Kasumi-1 (cell line): Measurements from ENCODE around the gene PFDN6.

Experiments used
- DNase-seq, 2 experiments: peaks; one replicate each; lab custom pipeline; 2025; lab: John Stamatoyannopoulos, UW

Gene PFDN6

DNA sequence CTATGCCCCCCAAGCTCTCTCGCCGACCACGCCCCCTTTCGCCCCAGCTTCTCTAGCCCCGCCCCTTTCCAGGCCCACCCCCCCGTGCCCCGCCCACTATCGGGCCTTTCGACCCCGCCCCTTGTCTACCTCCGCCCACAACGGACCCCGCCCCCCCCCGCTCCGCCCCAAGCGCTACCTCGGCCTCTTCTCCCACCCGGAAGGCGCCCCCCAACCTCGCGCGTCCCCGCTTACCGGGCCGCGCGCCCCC lies 27.9 kb downstream of the PFDN6 start:
- DNase-seq, result peak; percentile 56

DNA sequence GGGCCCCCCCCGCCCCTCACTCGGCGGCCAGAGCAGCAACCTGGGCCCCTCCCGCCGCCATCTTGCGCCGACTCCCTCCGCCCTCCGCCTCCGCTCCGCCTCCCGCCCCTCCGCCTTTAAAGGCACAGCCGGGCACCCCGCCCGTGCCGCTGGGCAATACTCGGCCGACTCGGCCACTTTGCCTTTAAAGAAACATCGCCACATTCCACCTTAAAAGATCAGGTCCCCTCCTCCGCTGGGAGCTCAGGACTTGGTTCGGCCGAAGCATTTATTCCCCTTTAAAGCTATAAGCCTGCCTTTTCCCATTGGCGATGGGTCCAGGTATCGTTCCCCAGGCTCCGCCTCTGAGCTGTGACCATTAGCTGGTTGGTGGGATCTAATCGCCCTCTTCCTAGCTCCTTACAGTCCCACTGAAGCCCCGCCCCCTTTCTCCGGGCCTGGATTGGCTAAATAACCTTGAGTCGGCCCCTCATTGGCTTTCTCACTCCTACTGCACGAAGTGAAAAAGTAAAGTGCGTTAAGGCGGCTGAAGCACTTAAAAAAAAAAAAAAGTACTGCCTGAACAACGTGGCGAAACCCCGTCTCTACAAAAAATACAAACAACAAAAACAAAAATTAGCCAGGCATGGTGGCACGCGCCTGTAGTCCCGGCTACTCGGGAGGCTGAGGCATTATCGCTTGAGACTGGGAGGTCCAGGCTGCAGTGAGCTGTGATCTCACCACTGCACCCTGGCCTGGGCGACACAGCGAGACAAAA lies 28.4 kb downstream of the PFDN6 start, which contains the start of gene ZBTB22:
TSS of gene ZBTB22 (minus strand) at position 76 of the 757 bp plus-strand sequence. CDS start 828 bp downstream, outside the sequence.
- peak; percentile 95 to 98 for DNase-seq

DNA sequence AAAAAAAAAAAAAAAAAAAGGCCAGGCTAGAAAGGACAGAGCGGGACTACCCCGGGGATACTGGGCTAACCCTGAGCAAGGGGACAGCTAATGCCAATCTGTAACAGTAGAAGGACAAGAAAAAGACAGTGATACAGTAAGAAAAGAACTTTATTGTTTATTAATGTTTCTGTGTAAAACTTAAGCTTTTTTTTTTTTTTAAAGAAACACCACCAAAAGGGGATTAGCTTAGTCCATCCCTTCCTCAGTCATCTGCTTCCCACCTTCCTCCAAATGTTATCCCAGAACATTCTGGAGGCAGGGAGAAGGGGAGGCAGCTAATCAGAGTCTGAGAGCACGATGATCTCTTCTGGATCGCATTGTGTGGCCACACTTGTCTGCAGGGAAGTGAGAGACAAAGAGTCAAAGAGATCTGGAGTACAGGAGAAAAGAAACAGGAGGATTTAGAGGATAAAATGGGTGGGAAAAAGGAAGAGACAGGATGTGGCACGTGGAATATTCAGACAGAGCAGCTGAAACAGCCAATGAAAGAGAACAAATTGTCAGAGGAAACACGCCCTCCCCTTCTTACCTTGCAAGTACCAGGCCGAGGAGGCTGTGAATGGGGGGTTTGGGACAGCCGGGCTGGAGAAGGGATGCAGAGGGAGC lies 29.1 kb downstream of the PFDN6 start:
- no peak for DNase-seq

DNA sequence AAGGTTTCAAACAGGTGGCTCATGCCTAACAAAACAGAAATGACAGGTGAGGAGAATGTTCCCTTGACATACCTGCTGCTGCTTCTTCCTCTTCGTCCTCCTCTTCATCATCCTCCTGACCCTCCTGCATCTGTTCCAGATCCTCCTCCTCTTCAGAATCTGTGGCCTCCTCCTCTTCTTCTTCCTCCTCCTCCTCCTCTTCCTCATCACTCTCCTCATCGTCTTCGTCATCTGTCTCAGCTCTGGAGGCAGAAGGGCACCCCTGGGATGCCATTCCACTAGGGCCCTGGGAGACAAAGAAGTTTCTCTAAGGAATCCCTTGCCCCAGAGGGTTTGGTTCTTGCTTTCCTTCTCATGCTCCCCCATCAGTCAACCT lies 30.5 kb downstream of the PFDN6 start:
- DNase-seq, result no peak

DNA sequence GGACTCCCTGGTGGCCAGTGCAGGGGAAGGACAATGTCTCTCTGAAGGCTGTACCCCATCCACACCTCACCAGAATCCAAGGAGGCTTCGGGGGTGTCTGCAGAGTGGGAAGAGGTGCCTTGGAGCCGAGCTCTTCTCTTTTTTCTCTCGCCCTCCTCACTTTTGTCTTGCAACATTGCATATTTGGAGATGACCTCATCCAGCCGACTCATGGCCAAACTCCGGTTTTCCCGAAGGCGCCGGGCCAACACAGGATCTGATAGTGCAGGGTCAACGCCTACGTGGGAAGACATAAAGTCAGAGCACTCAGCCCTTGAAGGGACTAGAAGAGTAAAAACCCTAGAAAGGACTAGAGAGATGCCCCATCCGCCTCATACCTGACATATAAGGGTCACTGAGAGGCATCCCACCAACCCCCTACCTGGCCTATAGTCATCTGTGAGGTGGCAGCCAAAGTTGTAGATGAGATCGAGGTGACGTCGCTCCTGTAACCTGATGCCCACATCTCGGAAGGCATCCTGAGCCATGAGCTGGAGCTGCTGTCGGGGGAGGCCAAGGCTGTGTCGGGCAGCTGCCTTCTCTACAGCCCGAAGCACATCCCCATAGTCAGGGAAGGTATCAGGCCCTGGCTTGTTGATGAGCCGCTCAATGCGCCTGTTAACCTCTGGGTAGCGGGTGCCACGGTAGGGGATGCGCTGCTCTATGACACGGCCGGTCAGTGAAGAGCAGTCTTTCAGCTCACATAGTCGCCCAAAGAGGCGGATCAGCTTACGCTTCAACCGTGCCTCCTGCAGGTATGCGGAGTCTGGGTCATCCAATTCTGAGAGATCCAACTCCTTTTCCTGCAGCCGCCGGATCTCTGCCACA lies 31.1 kb downstream of the PFDN6 start:
- DNase-seq, result no peak

DNA sequence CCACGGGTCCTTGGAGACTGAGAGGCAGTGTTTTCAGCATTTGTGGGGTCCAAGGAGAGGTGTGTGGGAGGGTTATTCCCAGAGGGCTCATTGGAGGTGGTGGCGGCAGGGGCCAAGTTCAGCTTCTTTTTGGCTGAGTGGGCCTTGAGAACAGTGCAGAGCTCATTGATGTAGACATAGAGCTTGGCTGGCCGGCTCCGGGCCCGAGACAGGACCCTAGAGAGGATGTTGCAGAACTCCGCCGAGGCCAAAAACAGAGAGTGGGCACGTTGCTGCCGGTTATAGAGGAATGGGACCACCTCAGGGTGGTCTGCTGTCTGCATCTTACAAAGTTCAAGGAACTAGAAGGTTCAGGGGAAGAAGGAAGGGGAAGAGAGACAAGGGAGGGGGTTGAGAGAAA lies 31.8 kb downstream of the PFDN6 start:
- DNase-seq, result no peak

DNA sequence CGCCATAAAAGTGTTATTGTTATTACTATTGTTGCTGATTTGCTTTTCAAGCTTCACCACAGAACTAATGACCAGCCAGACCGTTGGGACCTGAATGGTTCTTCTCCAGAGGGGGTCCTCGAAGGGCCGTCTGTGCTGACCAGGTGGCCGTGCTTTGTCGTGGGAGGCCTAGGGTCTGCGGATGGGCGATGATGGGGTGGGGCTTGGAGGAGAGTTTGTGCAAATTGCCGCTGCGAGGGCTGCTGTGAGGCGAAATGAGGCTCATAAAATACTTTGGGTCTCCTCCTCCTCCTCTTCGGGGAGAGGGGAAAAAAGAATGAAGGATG lies 34.2 kb downstream of the PFDN6 start:
- DNase-seq, result no peak

DNA sequence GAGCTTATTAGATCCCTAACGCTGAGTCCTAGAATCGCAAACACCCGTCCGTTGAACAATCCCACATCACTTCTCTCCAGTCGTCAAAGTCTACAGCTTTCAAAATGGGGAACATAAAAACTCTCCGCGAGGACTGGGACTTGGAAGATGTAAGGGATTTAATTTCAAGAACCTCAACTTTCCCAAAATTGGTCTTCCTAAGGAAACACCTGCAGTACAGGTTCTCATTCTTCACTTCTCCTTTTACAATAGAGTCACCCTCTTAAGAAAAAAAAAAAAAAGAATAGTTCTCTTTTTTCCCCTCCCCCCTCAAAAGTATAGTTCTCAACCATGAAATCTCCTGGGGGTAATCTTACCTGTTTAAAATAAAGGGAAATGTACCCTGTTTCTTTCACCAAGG lies 34.7 kb downstream of the PFDN6 start:
- DNase-seq, result peak; percentile 9 to 28

DNA sequence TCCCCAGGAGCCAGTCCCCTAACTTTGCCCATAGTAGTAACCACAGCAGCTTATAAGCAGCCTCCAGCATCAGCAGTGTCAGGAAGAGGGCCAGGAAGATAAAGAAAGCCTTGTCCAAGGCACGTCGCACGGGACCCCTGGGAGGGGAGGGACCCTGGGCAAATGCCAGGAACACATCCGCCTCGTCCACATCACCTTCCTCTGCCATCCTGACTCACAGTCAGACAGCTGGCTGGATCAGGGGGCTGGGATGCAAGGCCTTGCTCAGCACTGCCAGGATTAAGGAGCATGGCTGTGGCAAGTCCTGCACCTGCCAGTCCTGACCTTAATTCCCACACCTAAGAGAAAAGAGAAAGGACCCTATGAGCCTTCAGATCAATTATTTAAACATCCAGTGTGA lies 39.7 kb downstream of the PFDN6 start:
- DNase-seq, result no peak

DNA sequence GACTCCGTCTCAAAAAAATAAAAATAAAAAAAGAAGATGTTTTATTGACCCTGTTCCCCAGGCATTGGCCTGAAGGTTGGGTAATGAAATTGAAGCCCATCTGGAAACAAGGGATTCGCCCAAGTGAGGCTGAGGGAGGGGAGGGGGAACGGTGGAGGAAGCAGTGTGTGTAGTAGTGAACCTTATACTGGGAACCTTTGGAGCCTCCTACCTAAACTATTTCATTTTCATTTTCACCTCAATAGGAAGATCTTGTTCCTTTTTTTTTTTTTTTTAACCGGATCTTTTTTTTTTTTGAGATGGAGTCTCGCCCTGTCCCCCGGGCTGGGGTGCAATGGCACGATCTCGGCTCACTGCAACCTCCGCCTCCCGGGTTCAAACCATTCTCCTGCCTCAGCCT lies 41.3 kb downstream of the PFDN6 start:
- DNase-seq, result no peak

DNA sequence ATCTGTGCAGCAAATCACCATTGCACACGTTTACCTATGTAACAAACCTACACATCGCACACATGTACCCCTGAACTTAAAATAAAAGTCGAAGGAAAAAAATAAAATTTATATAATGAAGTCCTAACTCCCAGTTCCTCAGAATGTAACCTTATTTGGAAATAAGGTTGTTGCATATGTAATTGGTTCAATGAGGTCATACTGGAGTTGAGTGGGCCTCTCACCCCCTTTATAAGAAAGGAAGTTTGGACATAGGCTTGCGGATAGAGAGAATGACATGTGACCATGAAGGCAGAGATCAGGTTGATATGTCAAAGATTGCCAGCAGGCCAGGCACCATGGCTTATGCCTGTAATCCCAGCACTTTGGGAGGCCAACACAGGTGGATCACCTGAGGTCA lies 44.3 kb downstream of the PFDN6 start:
- no peak for DNase-seq

DNA sequence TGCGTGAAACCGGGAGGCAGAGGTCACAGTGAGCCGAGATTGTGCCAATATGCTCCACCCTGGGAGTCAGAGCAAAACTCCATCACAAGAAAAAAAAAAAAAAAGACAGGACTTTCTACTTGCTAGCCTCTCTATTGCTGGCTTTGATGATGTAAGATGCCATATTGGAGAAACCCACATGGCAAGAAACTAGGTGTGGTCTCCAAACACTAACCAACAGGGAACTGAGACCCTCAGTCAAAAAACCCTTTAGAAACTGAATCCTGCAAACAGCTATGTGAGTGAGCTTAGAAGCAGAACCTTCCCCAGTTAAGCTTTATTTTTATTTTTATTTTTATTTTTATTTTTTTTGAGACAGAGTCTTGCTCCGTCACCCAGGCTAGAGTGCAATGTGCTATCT lies 46.5 kb downstream of the PFDN6 start:
- DNase-seq, result no peak

DNA sequence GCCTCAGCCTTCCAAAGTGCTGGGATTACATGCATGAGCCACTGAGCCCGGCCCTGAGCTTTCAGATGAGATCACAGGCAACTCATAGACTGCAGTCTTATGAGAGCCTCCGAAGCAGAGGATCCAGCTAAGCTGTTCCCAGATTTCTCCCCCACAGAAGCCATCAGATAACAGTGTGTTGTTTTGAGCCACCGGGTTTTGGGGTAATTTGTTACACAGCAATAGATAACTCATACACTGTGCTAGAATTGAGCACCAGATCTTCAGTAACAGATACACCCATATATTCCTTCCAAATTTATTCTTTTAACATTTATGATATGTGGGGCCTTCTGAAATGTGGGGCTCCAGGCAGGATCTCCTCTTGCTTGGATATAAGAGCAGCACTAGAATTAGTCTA lies 47.1 kb downstream of the PFDN6 start:
- DNase-seq, result no peak

DNA sequence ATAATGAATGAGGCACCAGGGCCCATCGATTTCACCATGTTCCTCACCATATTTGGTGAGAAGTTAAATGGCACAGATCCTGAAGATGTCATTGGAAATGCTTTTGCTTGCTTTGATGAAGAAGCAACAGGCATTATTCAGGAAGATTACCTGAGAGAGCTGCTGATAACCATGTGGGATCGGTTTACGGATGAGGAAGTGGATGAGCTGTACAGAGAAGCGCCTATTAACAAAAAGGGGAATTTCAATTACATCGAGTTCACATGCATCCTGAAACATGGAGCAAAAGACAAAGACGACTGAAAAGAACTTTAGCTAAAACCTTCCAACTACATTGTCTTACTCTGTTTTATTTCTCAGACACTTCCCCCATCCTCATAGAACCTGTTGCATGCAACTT lies 49.8 kb downstream of the PFDN6 start:
- no peak for DNase-seq
